ENCODE data around the gene UVRAG. TPM values are rescaled to one million over a fixed set of nuclear protein-coding genes. Genes with fewer than 3 reads are reported as not detected.
A peak's percentile ranks its signal among the peaks of the same experiment; 100 is the strongest.

UVRAG gene
- total and polyA plus RNA-seq, 4 donors, result 8.7 to 53.2 (median 18.3) TPM

DNA sequence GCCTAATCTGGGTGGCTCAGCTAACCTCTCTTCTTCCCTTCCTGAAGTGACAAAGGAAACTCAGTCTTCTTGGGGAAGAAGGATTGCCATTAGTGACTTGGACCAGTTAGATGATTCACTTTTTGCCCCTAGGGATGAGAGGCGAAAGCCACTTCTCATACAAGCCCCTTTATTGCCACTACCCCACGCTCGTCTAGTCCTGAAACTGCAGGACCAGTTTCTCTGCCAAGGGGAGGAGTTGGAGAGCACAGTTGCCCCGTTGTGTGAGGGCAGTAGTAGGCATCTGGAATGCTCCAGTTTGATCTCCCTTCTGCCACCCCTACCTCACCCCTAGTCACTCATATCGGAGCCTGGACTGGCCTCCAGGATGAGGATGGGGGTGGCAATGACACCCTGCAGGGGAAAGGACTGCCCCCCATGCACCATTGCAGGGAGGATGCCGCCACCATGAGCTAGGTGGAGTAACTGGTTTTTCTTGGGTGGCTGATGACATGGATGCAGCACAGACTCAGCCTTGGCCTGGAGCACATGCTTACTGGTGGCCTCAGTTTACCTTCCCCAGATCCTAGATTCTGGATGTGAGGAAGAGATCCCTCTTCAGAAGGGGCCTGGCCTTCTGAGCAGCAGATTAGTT lies 14.2 kb upstream of the UVRAG start:
- no peak overlapping the region for H3K27ac ChIP-seq (ENCODE audit: low read depth in 1 of 2, low read length in 1 of 2)
- ATAC-seq (ENCODE audit: insufficient read depth, low FRiP score), result no peak
- 78 to 86% methylated on average over 6 of the region's 6 CpGs for WGBS, 2 donors

DNA sequence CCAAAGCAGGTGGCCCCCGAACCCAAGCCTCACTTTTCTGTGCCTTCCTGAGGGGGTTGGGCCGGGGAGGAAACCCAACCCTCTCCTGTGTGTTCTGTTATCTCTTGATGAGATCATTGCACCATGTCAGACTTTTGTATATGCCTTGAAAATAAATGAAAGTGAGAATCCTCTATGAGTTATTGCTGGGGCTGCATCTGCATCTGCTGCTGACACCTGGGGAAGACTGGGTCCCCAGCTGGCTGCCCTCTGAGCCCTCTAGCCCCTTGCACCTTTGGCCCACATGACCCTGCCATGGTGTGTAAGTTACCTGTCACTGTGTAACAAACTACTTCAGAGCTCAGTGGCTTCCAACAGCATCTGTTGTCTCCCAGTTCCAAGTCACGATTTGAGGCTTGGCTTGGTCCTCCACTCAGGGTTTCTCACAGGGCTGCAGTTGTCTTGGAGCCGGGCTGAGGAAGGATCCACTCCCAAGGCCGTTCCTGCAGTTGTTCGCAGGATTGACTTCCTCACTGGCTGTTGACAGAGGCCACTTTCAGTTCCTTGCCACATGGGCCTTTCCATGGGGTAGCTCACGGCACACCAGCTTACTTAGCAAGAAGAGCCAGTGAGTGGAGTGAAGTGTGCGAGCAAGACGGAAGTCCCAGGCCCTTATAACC lies 13.5 kb upstream of the UVRAG start:
- TF ChIP-seq, protein P1, sequence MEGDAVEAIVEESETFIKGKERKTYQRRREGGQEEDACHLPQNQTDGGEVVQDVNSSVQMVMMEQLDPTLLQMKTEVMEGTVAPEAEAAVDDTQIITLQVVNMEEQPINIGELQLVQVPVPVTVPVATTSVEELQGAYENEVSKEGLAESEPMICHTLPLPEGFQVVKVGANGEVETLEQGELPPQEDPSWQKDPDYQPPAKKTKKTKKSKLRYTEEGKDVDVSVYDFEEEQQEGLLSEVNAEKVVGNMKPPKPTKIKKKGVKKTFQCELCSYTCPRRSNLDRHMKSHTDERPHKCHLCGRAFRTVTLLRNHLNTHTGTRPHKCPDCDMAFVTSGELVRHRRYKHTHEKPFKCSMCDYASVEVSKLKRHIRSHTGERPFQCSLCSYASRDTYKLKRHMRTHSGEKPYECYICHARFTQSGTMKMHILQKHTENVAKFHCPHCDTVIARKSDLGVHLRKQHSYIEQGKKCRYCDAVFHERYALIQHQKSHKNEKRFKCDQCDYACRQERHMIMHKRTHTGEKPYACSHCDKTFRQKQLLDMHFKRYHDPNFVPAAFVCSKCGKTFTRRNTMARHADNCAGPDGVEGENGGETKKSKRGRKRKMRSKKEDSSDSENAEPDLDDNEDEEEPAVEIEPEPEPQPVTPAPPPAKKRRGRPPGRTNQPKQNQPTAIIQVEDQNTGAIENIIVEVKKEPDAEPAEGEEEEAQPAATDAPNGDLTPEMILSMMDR (IDR thresholded peaks at IDR 0.05; ENCODE audit: control extremely low read depth, extremely low read depth), result no peak
- Histone ChIP-seq H3K4me1 (ENCODE audit: control insufficient read depth in 5 of 5, insufficient read depth in 5 of 5, low read length in 5 of 5) (no peaks in the 10 kb centered on the region), H3K9ac (ENCODE audit: insufficient read depth in 1 of 2, low read length in 2 of 2) (no peak overlapping the region), H3K9me3 (ENCODE audit: control insufficient read depth in 4 of 4, insufficient read depth in 3 of 4, low read length in 3 of 4) (no peaks in the 10 kb centered on the region), H3K4me3 (no peak overlapping the region), H3K36me3 (ENCODE audit: control insufficient read depth in 4 of 4, insufficient read depth in 4 of 4, low read length in 4 of 4) (no peaks in the 10 kb centered on the region), H3K27me3 (ENCODE audit: control insufficient read depth in 3 of 3, insufficient read depth in 3 of 3, low read length in 2 of 3) (no peaks in the 10 kb centered on the region), H3K27ac (ENCODE audit: low read depth in 1 of 2, low read length in 1 of 2) (no peak overlapping the region)
- WGBS, 2 donors, result 58 to 70% methylated on average over 9 of the region's 9 CpGs
- ATAC-seq (ENCODE audit: insufficient read depth, low FRiP score) (no peak), DNase-seq (no peak)

More for the DNA sequence above, 14.2 kb upstream of the UVRAG start:
- H3K9me3 ChIP-seq (ENCODE audit: control insufficient read depth in 4 of 4, insufficient read depth in 3 of 4, low read length in 3 of 4), result no peaks in the 10 kb centered on the region
- TF ChIP-seq, protein P1 (IDR thresholded peaks at IDR 0.05; ENCODE audit: control extremely low read depth, extremely low read depth), result no peak
- no peaks in the 10 kb centered on the region for H3K36me3 ChIP-seq (ENCODE audit: control insufficient read depth in 4 of 4, insufficient read depth in 4 of 4, low read length in 4 of 4)
- H3K27me3 ChIP-seq (ENCODE audit: control insufficient read depth in 3 of 3, insufficient read depth in 3 of 3, low read length in 2 of 3), result no peaks in the 10 kb centered on the region
- no peak overlapping the region for H3K4me3 ChIP-seq
- DNase-seq, result peak in 1 of 3 donors; percentile 27
- H3K4me1 ChIP-seq (ENCODE audit: control insufficient read depth in 5 of 5, insufficient read depth in 5 of 5, low read length in 5 of 5), result no peaks in the 10 kb centered on the region
- no peak overlapping the region for H3K9ac ChIP-seq (ENCODE audit: insufficient read depth in 1 of 2, low read length in 2 of 2)

DNA sequence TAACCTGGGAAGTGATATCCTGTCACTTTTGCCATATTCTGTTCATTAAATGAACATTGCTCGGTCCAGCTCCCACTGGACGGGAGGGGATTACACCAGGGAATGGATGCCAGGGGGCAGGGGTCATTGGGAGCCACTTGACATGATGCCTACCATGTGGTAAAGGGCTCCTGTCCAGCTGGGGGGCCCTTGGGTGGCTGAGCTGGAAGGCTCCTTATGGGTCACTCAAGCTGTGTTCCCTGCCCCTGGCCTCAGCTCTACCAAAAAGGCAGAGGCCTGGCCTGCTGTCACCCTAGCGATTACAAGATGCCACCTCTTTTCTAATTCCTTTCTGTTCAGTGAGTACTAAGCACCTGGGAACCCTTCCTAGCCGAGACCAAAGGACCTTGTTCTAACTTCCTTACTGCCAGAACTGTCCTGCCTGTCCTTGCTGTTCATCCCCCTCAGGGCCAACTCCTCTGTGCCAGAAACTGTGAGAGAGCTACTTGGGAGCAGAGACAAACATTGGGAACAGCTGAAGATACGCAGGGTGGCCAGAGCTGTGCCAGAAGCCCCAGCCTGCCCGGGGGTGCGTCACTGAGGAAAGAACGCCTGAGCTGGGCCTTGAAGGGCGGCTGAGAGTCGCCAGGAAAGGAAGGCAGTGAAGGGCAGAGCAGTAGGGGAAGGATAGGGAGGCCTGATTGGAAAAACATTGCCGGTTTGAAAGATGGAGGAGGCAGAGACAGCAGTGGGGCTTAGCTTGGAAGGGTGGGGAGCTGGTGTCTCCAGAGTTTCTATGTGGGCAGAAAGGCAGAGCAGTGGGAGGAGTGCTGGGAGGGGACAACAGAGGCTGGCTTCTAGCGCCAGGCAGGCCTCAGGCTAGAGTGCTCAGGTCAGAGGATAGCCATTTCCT lies 12.7 kb upstream of the UVRAG start:
- TF ChIP-seq, protein P1 (IDR thresholded peaks at IDR 0.05; ENCODE audit: control extremely low read depth, extremely low read depth), result no peak
- Histone ChIP-seq H3K36me3 (ENCODE audit: control insufficient read depth in 4 of 4, insufficient read depth in 4 of 4, low read length in 4 of 4) (no peaks in the 10 kb centered on the region), H3K4me1 (ENCODE audit: control insufficient read depth in 5 of 5, insufficient read depth in 5 of 5, low read length in 5 of 5) (no peaks in the 10 kb centered on the region), H3K4me3 (no peak overlapping the region), H3K27ac (ENCODE audit: low read depth in 1 of 2, low read length in 1 of 2) (no peak overlapping the region), H3K9ac (ENCODE audit: insufficient read depth in 1 of 2, low read length in 2 of 2) (no peak overlapping the region), H3K9me3 (ENCODE audit: control insufficient read depth in 4 of 4, insufficient read depth in 3 of 4, low read length in 3 of 4) (no peaks in the 10 kb centered on the region), H3K27me3 (ENCODE audit: control insufficient read depth in 3 of 3, insufficient read depth in 3 of 3, low read length in 2 of 3) (no peaks in the 10 kb centered on the region)
- DNase-seq (no peak), ATAC-seq (ENCODE audit: insufficient read depth, low FRiP score) (no peak)
- WGBS, 2 donors, result 91 to 94% methylated on average over 12 of the region's 12 CpGs

Data from lung (tissue), 12 donors.